Measurements from ENCODE around the gene SEMA6A. TPM values are rescaled to one million over a fixed set of nuclear protein-coding genes. Genes with fewer than 3 reads are reported as not detected.
A peak's percentile ranks its signal among the peaks of the same experiment; 100 is the strongest.

Gene SEMA6A
- total and polyA plus RNA-seq, 9 of the 15 experiments (the other 6 are each of a cell fraction or from before 2014, with no cell fraction given) = 0.04 to 0.42 (median 0.18) TPM; not detected in 5

DNA sequence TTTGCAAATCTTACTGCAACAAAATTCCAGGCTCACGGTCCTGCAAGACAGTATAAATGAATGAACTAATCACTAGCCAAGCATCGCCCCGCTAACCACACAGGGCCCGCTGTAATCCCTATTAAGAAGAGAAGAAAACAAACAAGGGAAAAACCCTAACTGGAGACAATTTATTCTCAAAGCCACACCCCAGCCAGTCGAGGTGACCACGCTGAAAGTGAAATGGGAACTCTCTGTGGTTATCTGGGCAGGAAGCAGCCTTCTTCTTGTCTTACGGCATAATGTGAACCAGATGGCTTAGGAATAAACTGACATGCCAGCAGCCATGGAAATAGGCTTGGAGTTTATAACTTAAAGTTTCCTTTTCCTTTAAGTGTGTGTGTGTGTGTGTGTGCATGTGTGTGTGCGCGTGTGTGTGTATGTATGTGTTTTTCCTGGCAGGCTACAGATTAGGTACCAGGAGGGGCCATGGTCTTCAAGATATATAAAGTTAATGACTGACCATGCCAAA lies 120.2 kb downstream of the SEMA6A start:
- whole genome bisulfite sequencing (ENCODE audit: insufficient coverage, low coverage, missing lambda C conversion rate) = 17% methylated on average over 9 of the region's 9 CpGs
- TF ChIP-seq ZFX (CRISPR knock-in tag; IDR thresholded peaks at IDR 0.05) (no peak), ZNF830 (CRISPR knock-in tag; IDR thresholded peaks at IDR 0.05) (no peak), PURB (CRISPR knock-in tag; IDR thresholded peaks at IDR 0.05; ENCODE audit: low read depth) (no peak), HNRNPH1 (optimal IDR thresholded peaks at IDR 0.05; ENCODE audit: low read depth, low read length) (no peak)
- TF ChIP-seq, protein P1, sequence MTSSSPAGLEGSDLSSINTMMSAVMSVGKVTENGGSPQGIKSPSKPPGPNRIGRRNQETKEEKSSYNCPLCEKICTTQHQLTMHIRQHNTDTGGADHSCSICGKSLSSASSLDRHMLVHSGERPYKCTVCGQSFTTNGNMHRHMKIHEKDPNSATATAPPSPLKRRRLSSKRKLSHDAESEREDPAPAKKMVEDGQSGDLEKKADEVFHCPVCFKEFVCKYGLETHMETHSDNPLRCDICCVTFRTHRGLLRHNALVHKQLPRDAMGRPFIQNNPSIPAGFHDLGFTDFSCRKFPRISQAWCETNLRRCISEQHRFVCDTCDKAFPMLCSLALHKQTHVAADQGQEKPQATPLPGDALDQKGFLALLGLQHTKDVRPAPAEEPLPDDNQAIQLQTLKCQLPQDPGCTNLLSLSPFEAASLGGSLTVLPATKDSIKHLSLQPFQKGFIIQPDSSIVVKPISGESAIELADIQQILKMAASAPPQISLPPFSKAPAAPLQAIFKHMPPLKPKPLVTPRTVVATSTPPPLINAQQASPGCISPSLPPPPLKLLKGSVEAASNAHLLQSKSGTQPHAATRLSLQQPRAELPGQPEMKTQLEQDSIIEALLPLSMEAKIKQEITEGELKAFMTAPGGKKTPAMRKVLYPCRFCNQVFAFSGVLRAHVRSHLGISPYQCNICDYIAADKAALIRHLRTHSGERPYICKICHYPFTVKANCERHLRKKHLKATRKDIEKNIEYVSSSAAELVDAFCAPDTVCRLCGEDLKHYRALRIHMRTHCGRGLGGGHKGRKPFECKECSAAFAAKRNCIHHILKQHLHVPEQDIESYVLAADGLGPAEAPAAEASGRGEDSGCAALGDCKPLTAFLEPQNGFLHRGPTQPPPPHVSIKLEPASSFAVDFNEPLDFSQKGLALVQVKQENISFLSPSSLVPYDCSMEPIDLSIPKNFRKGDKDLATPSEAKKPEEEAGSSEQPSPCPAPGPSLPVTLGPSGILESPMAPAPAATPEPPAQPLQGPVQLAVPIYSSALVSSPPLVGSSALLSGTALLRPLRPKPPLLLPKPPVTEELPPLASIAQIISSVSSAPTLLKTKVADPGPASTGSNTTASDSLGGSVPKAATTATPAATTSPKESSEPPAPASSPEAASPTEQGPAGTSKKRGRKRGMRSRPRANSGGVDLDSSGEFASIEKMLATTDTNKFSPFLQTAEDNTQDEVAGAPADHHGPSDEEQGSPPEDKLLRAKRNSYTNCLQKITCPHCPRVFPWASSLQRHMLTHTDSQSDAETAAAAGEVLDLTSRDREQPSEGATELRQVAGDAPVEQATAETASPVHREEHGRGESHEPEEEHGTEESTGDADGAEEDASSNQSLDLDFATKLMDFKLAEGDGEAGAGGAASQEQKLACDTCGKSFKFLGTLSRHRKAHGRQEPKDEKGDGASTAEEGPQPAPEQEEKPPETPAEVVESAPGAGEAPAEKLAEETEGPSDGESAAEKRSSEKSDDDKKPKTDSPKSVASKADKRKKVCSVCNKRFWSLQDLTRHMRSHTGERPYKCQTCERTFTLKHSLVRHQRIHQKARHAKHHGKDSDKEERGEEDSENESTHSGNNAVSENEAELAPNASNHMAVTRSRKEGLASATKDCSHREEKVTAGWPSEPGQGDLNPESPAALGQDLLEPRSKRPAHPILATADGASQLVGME (CRISPR knock-in tag; IDR thresholded peaks at IDR 0.05) = no peak

More for the DNA sequence above, 120.2 kb downstream of the SEMA6A start:
- no peaks in the 10 kb centered on the region for H3K9me1 ChIP-seq (ENCODE audit: control insufficient read depth, insufficient read depth, low read length)
- no peaks in the 10 kb centered on the region for H3K36me3 ChIP-seq (ENCODE audit: control insufficient read depth, insufficient read depth, low read length)
- CTCF ChIA-PET (ENCODE audit: low intra/inter-chr PET ratio) = no interaction called here
- no peaks in the 10 kb centered on the region for H3K9me3 ChIP-seq (replicated peaks; ENCODE audit: control insufficient read depth, insufficient read depth, low read depth, low read length)
- no peaks in the 10 kb centered on the region; a peak in 1 of 5 replicates for H3K27me3 ChIP-seq (ENCODE audit: control insufficient read depth in 2 of 2, insufficient read depth in 2 of 2, low read length in 2 of 2)
- no peak overlapping the region for H3K27ac ChIP-seq (ENCODE audit: extremely low read depth, low read depth, low read length)
- no TSS peak for BruUV-seq (replicated peaks)
- H4K20me1 ChIP-seq (replicated peaks; ENCODE audit: control insufficient read depth, insufficient read depth, low read length) = no peaks in the 10 kb centered on the region
- no peak overlapping the region for H2AFZ ChIP-seq (ENCODE audit: low read depth, low read length)
- DNase-seq (ENCODE audit: extremely low read depth in 1 of 4, low spot score in 3 of 4) = peak in 1 of 4 experiments; percentile 5
- no peak for ATAC-seq
- intact Hi-C loops (cut with micrococcal nuclease) (no loop called here), in situ Hi-C loops (cut with MboI) (no loop called here)
- H3K9ac ChIP-seq (ENCODE audit: insufficient read depth in 1 of 2, low read depth in 2 of 2, low read length in 2 of 2) = no peak overlapping the region
- POLR2A ChIA-PET = no interaction called here
- H3K4me1 ChIP-seq (replicated peaks in 1 of 2; ENCODE audit: control insufficient read depth in 2 of 2, insufficient read depth in 2 of 2, low read length in 2 of 2) = no peaks in the 10 kb centered on the region
- H3K79me2 ChIP-seq (ENCODE audit: control insufficient read depth, insufficient read depth, low read length) = no peaks in the 10 kb centered on the region
- H3K4me3 ChIP-seq = no peak overlapping the region
- no peak for FAIRE-seq
- H3K4me2 ChIP-seq (ENCODE audit: insufficient read depth, low read length) = no peak overlapping the region

All from K562 (cell line).